HG02759 (cell line): ENCODE results near the gene DMRTA1.
"Not testable (repeated sequence)": the region's sequence is repeated elsewhere in the genome, so short reads cannot be mapped to it uniquely, and the experiment has no call there.

Experiments
- ATAC-seq: cut with Tn5 transposase; IDR thresholded peaks from one replicate; pipeline ENCODE4 v1.9.1; 2021; ENCODE audit warnings: mild to moderate bottlenecking, moderate library complexity; ENCODE audit not compliant: unreplicated experiment

DMRTA1 gene

GRCh38 chr9:22446589-22446949 lies at the start of gene DMRTA1:
Gene DMRTA1 (plus strand): TSS chr9:22446824. CDS start chr9:22447066, 242 bp downstream.
- peak; percentile 35 for ATAC-seq

GRCh38 chr9:22401671-22402070 lies 45.0 kb upstream of the DMRTA1 start:
- no peak for ATAC-seq

- no peak for ATAC-seq
Measured at GRCh38 chr9:22405869-22406659, 40.6 kb upstream of the DMRTA1 start.

- no peak for ATAC-seq
Measured at GRCh38 chr9:22413884-22414283, 32.7 kb upstream of the DMRTA1 start.

- ATAC-seq: no peak
Measured at GRCh38 chr9:22415941-22416691, 30.5 kb upstream of the DMRTA1 start.

- no peak for ATAC-seq
Measured at GRCh38 chr9:22416692-22417060, 29.9 kb upstream of the DMRTA1 start.

GRCh38 chr9:22423566-22423965 lies 23.1 kb upstream of the DMRTA1 start:
- ATAC-seq: no peak

GRCh38 chr9:22424616-22425015 lies 22.0 kb upstream of the DMRTA1 start:
- no peak for ATAC-seq

GRCh38 chr9:22425551-22425950 lies 21.1 kb upstream of the DMRTA1 start:
- no peak for ATAC-seq

- ATAC-seq: no peak
Measured at GRCh38 chr9:22427226-22427880, 19.3 kb upstream of the DMRTA1 start.

GRCh38 chr9:22433691-22434090 lies 12.9 kb upstream of the DMRTA1 start:
- ATAC-seq: no peak

GRCh38 chr9:22435252-22435651 lies 11.4 kb upstream of the DMRTA1 start:
- ATAC-seq: not testable (repeated sequence)

- not testable (repeated sequence) for ATAC-seq
Measured at GRCh38 chr9:22437461-22438067, 9.1 kb upstream of the DMRTA1 start.

- ATAC-seq: no peak
Measured at GRCh38 chr9:22440841-22441240, 5.8 kb upstream of the DMRTA1 start.

- peak; percentile 92 for ATAC-seq
Measured at GRCh38 chr9:22446950-22447617, 460 bp downstream of the DMRTA1 start.

- ATAC-seq: no peak
Measured at GRCh38 chr9:22447618-22448305, 1.1 kb downstream of the DMRTA1 start.

GRCh38 chr9:22449719-22450118 lies 3.1 kb downstream of the DMRTA1 start:
- no peak for ATAC-seq

- peak; percentile 76 for ATAC-seq
Measured at GRCh38 chr9:22452415-22453010, 5.9 kb downstream of the DMRTA1 start.

GRCh38 chr9:22454016-22454415 lies 7.4 kb downstream of the DMRTA1 start:
- ATAC-seq: no peak

GRCh38 chr9:22455181-22455580 lies 8.6 kb downstream of the DMRTA1 start:
- no peak for ATAC-seq
